ENCODE results near the gene MORN4.
A peak's percentile ranks its signal among the peaks of the same experiment; 100 is the strongest.
"Not testable (repeated sequence)": the region's sequence is repeated elsewhere in the genome, so short reads cannot be mapped to it uniquely, and the experiment has no call there.

The MORN4 gene

DNA sequence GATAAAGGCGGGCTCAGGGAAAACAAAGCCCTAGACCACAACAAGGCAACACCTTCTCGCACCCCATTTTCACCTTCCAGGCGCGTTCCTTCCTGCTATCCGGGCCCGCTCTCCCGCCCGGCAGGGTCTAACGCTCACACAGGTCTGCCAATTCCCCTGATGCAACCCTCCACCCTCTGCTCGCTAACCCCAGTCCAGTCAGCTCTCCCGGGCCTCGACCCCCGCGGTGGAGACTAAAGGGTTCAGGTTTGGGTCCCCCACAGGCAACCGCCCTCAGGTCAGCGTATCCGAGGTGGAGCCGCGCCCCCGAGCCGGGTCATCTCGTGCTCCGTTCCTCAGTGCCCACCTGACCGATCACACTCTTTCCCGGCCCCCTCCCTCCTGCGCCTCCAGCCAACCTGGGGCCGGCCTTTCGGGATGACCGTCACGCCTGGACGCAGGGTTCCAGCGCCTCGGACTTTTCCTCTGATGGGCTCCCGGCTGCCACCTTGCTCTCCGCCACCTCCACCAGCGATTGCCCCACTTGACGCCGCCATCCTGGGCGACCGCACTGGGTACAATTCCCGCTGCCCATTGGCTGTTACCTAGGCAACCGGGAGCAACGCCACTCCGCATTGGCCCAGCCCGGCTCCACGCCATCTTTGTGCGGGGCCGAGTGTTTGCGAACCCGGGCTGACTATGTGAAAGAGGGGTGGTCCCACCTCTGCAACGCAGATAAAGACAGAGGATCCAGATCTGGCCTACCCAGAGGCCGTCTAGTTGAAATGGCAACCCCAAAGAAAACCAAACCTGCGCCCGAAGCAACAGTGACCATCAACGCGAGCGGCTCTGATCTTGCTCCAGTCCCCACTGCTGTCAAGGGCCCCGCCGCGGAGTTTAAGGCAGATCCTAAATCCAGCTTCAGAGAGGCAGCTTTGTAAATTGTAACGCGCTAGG, at the start of gene MORN4:
Gene MORN4 (minus strand): TSS at position 552 of the 936 bp plus-strand sequence. CDS start 13,847 bp downstream, outside the sequence.
- peak; percentile 93 for DNase-seq (ENCODE audit: low read depth)

DNA sequence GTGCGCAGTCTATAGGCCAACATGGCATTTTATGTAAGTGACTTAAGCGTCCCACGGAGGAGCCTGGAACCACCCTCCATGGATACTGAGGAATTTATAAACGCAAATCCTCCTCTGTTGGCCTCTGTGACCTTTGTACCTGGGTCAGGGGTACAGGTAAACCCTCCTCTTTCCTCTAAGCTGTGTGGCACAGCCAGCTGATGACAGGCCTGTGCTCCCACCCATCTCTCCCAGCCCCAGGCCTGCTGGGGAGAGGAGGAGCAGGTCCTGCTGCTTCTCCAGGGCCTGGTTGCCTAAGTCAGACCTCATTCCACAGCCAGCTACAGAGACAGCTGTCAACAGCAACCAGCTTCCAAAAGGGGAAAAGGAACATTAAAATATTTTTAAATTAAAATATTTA, 48.7 kb upstream of the MORN4 start:
- DNase-seq (ENCODE audit: low read depth): no peak

DNA sequence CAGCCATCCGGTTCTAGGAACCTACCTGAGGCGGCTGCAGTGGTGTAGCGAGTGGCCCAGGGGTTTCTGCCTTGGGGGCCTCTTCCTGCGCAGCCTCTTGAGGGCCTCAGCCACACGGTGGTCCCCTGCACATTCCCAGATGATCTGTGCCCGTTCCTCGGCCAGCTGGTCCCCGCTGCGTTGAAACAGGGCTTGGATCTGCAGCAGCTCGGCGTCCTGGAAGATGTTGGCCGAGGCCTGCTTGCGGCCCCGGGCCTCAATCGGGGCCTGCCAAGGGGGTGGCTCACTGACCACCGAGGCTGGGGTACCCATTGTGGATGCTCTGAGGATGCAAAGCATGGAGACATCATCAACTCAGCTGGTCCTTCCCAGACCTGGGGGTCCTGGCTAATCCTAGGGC, 46.3 kb upstream of the MORN4 start:
- no peak for DNase-seq (ENCODE audit: low read depth)

DNA sequence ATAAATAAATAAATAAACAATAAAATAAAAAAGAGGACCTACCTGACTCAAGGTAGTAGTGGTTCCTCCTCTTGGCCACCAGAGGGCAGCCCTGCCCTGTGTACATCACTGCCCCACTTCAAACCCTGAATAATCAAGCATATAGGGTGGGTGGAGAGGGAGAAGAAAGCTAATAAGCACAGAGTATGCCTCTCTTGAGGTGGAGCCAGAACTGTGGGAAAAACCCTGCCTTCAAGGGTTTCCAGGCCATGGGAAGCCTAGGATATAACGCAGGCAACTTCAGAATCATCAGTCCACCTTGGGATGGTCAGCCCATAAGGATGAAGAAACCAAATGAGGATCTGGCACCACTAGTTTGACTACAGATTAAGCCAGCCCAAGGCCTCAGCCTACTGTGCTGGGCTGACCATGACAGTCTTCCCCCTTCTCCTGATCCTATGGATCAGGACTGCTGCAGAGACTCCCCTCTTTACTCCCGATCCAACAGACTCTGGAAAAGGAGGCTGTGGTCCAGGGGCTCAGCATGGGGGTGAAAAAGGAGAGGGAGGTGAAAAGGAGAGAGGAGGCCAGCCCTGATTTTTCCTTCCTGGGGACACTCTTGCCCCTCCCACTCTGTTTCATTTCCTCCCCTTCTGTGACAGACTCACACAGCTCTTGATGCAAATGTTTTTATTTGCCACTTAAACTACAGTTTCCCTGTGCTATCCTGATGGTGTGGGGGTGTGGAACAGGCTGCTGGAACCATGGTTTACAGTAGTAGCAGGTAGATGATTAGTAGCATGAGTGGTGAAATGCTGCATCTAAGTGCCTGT, 43.7 kb upstream of the MORN4 start:
- DNase-seq (ENCODE audit: low read depth): peak; percentile 67

DNA sequence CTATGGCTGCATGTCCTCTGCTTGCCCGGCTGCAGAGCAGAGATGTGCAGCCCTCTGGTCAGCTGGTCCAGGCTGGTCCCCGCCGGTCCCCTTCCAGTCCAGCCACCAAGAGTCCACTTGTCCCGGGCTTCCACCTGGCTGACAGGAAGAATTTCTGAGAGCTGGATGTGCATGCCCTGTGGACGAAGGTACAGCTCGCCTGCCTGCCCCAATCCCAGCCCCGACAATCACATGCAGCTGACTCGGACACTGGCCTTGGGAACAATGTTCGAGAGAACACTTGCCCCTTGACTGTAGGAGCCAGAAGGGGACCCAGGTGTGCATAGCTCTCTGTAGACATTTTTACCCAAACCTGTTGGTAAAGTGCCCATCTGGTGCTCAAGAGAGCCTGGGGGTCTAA, 41.9 kb upstream of the MORN4 start:
- DNase-seq (ENCODE audit: low read depth): no peak

DNA sequence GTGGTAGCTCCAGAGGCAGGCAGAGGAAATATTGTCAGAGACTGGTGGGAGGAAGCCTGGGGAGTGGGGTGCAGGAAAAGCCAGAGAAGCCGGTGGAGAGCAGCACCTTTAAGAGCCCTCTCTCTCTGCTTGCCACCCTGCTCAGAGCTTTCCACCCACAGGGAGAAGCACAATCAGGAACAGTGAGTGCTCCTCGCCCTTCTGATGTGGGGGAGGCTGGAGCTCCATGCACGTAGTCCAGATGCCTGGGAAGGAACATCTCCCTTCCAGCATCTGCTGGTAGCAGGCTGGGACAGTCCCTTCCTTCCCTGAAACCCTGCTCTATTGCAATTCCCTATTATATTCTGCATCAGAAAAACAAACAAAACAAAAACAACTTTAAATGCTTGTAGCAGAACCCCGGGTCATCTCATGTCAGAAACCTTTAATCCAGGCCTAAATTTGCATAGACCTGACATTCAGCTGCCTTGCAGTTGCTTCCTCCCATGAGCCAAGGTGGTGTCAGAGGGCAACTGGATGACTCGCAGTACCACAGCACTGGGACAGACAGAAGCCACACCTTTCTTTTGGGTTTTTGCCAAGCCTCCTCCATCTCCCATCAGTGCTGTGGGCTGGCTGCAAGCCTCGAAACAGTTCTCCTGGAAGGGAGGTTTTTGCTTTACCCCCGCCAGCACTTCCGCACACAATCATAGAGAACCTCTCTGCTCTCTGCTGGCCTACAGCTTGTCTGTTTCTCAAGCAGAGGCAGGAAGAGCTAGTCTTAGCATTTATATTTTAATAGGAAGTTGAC, 40.6 kb upstream of the MORN4 start:
- peak; percentile 80 for DNase-seq (ENCODE audit: low read depth)

DNA sequence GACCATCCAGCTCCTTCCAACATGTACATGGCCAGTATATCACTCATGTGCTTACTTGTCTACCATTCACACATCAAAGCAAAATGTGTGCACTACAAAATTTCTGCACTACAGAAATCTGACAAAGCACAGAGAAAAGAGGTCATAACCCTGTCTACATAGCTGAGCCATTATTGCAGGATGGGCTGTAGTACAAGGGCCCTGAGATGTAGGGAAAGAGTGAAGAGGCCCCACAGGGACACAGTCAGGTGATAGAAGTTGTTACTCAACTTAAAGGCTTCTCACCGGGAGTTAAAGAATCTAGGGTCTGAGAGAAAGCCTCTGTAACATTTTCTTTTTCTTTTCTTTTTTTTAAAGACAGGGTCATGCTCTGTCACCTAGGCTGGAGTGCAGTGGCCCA, 36.3 kb upstream of the MORN4 start:
- no peak for DNase-seq (ENCODE audit: low read depth)

DNA sequence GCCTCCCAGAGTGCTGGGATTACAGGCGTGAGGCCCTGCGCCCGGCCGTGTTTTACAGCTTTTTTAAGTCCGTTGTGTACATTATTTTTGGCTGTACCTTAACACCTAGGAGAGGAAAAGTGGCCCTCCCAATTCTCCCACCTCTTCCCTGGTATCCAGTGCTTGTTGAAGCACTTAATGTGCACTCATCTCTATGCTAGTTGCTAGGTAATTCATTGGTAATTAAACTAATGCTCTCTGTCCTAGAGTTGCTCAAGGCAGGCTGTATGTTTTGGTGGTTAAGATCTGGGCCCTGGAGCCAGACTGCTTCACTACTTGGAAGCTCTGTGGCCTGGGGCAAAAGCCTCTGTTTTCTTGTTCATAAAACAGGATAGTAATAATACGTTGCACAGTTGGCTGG, 34.2 kb upstream of the MORN4 start:
- no peak for DNase-seq (ENCODE audit: low read depth)

DNA sequence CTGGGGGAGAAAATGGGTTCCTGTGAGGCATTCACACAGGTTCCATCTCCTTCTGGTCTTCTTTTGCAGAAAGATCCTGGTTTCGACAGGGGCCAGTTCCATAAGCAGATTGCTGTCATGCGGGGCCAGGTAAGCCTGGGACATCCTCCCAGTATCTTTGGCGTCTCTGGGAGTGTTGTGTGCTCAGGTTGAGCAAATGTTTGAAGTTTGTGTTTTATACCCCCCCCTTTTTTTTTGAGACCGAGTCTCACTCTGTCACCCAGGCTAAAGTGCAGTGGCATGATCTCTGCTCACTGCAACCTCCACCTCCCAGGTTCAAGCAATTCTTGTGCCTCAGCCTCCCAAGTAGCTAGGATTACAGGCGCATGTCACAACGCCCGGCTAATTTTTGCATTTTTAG, 33.7 kb upstream of the MORN4 start:
- DNase-seq (ENCODE audit: low read depth): no peak

DNA sequence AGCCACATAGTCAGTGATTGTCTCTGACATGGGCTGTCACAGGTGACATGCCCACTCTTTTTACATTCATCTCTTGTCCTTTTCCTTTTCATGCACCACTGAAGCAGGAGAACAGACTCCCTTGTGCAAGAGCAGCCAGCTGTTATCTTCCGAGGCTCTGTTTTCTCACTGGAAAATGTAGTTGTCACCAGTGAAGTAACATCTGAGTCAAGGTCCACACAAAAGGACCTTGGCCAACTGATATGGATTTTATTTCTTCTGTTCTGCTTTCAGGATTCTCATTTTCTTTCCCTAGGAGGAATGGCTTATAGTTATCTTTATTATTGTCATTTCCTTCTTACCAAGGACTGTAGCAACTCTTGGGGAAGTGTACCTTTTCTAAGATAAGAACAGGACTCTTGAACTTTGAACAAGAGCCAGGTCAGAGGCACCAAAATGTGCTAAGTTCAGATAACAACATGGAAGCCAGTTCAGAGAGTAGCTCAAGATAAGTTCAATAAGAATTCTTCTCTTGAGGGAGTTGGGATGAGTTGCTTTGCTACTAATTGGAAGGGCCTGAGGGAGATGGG, 31.1 kb upstream of the MORN4 start:
- DNase-seq (ENCODE audit: low read depth): no peak

DNA sequence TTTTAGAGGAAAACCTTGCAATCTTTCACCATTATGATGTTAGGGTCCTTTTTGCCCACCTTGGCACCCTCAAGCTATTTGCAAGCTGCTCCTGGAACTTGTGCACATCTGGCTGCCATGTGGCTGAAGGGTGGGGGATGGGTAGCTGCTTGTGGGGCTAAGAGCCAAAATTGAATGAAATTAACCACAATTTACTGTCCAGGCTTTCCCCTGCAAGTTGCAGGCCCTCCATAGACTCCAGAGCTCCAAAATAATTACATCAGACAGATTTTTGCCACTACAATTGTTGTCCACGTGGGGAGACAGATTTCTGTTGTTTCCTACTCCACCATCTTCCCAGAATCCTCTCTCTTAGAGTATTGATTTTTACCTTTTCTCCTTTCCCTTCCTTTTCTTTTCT, 26.3 kb upstream of the MORN4 start:
- peak; percentile 65 for DNase-seq (ENCODE audit: low read depth)

DNA sequence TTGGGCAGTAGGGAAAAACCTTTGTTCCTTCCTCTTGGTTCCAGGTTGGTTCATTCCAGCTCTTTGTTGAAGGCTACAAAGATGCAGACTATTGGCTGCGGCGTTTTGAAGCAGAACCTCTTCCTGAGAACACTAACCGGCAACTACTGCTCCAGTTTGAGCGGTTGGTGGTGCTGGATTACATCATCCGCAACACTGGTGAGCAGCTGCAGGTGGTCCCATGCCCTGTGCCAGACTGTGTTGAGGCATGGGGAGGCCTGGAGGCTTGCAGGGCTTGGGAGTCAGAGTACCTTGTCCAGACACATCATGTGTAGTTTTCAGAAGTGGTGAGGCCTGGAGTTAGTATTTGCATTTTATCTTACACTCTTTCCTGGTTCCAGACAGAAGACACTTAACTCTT, 23.5 kb upstream of the MORN4 start:
- DNase-seq (ENCODE audit: low read depth): no peak

DNA sequence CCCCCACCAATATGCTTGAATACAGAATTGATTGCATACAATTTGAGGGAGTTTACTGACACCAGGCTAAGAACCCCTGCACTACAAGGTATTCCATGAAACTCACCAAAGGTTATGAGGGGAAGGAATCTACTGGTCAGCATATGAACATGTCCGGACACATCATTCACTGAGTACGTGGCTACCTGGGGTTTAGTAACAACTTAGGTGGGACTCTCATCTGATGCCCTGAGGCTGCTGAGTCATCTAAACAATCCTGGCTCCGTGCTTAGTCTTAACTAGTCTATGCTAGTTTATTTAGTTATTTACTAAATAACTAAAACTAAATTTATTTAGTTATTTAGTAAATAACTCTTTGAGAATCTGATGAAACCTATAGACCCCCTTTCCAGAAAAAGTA, 18.5 kb upstream of the MORN4 start:
- no peak for DNase-seq (ENCODE audit: low read depth)

DNA sequence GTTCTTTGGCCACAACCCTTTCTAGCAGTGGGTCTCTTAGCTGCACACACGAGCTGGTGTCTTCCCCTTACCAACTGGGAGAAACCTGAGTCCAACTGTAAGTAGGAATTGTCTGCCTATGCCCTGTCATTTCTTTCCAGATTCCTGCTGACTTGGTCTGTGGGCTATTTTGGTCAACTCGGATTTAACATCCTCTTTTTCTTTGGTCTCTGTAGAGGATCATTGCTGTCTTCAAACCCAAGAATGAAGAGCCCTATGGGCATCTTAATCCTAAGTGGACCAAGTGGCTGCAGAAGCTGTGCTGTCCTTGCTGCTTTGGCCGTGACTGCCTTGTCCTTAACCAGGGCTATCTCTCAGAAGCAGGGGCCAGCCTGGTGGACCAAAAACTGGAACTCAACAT, 17.4 kb upstream of the MORN4 start:
- no peak for DNase-seq (ENCODE audit: low read depth)

DNA sequence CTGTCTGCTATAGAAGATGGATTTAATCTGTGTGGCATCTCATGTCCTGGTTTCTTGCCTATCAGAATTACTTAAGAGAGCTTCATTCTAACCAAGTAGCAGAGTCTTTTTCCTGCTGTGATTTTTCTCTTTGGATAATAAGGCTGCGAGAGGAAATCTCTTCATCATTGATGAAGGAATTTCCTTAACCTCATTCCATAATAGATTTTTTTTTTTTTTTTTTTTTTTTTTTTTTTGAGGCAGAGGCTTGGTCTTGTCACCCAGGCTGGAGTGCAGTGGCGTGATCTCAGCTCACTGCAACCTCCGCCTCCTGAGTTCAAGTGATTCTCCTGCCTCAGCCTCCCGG, 16.1 kb upstream of the MORN4 start:
- not testable (repeated sequence) for DNase-seq (ENCODE audit: low read depth)

DNA sequence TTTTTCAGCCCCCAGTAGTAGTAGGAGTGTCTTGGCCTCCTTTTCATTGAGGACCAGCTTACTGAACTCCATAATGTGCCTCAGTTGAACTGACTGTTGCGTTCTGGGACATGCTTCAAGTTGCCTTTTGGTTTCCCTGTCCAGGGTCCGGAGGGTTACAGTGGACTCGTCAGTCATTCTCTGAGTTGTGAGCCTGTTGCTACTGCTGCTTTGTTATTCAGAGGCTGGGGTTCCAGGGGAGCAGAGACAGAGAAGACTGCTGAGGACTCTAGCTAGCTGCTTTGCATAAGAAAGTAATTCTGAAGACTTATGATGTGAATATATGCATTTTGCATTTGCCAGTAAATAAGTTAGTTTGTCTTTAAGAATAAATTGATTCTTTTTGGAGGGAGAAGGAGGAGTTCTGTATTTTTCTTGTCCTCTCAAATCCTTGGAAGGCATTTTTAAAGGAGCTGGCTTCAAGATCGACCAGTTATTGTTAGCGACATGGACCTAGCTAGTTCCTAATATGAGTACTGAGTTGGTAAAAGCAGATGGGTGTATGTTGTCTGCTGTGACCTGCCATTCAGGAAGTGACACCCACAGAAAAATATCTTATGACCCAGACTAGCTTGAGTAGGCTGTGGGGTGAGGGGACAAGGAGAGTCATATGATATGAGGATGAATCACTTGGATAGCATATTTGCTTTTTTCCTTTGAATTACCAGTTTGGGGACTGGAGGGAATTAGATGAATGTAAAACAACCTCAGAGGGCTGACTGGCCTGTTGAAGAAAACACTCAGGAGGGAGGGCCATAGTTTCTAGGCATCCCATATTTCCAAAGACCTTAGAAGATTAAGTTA, 15.5 kb upstream of the MORN4 start:
- peak; percentile 98 for DNase-seq (ENCODE audit: low read depth)

DNA sequence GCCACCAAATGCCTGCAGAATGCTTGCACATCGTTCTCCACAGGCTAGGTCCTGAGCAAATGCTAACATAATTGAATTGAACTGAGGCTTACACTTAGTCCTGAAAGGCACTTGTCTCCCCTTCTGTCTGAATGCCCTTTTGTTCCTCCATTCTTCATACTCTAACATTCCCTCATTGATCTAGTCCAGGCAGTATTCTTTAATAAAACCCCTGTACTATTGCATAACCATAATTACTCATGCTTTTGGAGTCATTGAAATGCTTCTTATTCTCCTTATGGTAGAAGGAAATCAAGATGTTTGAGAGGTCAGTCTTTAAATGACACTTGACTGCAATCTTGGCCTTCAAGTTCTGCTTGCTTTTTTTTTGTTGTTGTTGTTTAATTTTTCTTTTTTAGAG, 14.3 kb upstream of the MORN4 start:
- DNase-seq (ENCODE audit: low read depth): peak; percentile 65

DNA sequence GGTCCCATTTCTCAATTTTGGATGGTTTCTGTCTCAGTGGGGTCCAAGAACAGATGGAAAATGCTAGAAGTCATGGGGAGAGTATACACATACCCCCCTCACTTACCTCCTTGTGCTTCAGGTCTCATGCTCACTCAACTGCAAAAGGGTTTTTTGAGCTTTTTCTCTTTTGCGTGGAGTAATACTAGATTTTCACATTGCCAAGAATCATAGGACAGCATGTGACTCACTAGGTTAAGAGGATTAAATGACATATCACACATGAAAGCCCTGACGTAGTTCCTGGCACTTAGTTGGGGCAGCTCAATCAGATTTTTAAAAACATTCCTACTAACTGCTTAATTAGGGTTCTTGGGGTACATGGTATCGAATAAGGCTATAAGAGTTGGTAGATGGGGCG, 11.6 kb upstream of the MORN4 start:
- no peak for DNase-seq (ENCODE audit: low read depth)

DNA sequence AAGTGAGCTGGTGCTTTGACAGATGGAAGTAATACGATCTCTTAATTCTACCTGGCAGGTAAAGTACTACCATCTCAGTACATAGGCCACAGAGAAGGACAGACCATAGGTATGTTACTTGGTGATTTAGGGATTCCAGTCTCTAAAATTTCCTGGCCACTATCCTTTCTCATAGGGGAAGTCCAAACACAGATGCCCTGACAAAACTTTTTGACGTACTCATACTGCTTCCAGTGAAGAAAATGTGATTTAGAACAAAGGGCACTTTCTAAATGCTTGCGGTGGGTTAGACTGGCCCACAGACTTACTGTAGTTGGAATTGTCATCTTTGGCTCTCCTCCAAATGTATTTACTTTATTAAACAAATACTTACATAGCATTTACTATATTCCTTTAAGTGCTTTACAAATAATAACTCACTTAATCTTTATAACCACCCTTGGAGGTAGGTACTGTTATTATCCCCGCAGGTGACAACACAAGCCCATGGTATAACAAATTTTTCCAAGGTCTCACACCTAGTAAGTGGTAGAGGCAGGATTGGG, 10.2 kb upstream of the MORN4 start:
- no peak for DNase-seq (ENCODE audit: low read depth)

DNA sequence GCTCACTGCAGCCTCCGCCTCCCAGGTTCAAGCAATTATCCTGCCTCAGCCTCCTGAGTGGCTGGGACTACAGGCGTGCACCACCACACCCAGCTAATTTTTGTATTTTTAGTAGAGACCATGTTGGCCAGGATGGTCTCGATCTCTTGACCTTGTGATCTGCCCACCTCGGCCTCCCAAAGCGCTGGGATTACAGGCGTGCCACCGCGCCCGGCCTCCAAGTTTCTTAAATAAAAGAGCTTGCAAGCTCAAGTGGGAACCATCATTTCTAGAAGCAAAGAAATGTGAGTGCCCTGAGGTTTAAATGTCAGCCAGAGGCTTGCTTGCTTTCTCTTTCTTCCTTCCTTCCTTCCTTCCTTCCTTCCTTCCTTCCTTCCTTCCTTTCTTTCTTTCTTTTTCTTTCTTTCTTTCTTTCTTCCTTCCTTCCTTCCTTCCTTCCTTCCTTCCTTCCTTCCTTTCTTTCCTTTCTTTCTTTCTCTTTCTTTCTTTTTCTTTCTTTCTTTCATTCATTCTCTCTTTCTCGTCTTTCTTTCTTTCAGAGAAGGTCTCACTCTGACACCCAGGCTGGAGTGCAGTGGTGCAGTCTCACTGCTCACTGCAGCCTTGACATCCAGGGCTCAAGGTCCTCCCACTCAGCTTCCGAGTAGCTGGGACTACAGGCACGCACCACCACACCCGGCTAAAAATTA, 9.3 kb upstream of the MORN4 start:
- not testable (repeated sequence) for DNase-seq (ENCODE audit: low read depth)

Measured in EH (cell line).